Brain microvascular endothelial cell (primary cell): ENCODE data around the gene RSPRY1.

ENCODE experiments used
- DNase-seq: peaks from one replicate; pipeline ENCODE4 v3.0.0-alpha.2; 2020
- H3K27ac ChIP-seq: fragments of 250-450 bp; sonication (Bioruptor Pico); 2 replicates; pipeline ENCODE4 v1.5.1; 2020; ENCODE audit warnings: mild to moderate bottlenecking, moderate library complexity
- H3K27me3 ChIP-seq: fragments of 250-450 bp; sonication (Bioruptor Pico); replicated peaks from 2 replicates; pipeline ENCODE4 v1.5.1; 2020; ENCODE audit warnings: mild to moderate bottlenecking
- H3K36me3 ChIP-seq: fragments of 250-450 bp; sonication (Bioruptor Pico); replicated peaks from 2 replicates; pipeline ENCODE4 v1.5.1; 2020; ENCODE audit warnings: mild to moderate bottlenecking
- H3K4me3 ChIP-seq: 2 replicates; pipeline ENCODE4 v1.5.1; 2011; ENCODE audit warnings: low read depth, mild to moderate bottlenecking, control low read depth, low read length, moderate library complexity
- CTCF ChIP-seq: IDR thresholded peaks from 2 replicates; pipeline ENCODE4 v1.5.1; 2011; ENCODE audit warnings: low read depth, mild to moderate bottlenecking, moderate library complexity, low read length, control low read depth, inconsistent platforms; ENCODE audit errors: missing control alignments
- in situ Hi-C: cut with HindIII; loops from 2 replicates; pipeline ENCODE4 v1.10.0; 2017; ENCODE audit warnings: low sequenced_read_pairs, low pct_ligation_motif_present

RSPRY1 gene

GRCh38 chr16:57152096-57153093, 33.7 kb upstream of the RSPRY1 start:
- Histone ChIP-seq H3K36me3 (peaks cover 22% of the 10 kb centered on the region), H3K4me3 (no peak overlapping the region), H3K27me3 (no peaks in the 10 kb centered on the region), H3K27ac (no peak overlapping the region)
- no peak for TF ChIP-seq CTCF
- no peak for DNase-seq
- in situ Hi-C loops = no loop called here

GRCh38 chr16:57153841-57154240, 32.3 kb upstream of the RSPRY1 start:
- DNase-seq = no peak
- no peak overlapping the region for H3K27ac ChIP-seq
- H3K36me3 ChIP-seq = peaks cover 22% of the 10 kb centered on the region
- TF ChIP-seq CTCF = no peak
- in situ Hi-C loops = no loop called here
- no peaks in the 10 kb centered on the region for H3K27me3 ChIP-seq
- H3K4me3 ChIP-seq = no peak overlapping the region

GRCh38 chr16:57155702-57156350, 30.3 kb upstream of the RSPRY1 start:
- Histone ChIP-seq H3K27ac (no peak overlapping the region), H3K4me3 (no peak overlapping the region), H3K27me3 (no peaks in the 10 kb centered on the region), H3K36me3 (peaks cover 27% of the 10 kb centered on the region)
- in situ Hi-C loops = no loop called here
- no peak for TF ChIP-seq CTCF
- no peak for DNase-seq

- no peak for DNase-seq
- H3K27me3 ChIP-seq = no peaks in the 10 kb centered on the region
- TF ChIP-seq CTCF = no peak
- H3K4me3 ChIP-seq = no peak overlapping the region
- H3K27ac ChIP-seq = no peak overlapping the region
- in situ Hi-C loops = no loop called here
- peaks cover 27% of the 10 kb centered on the region for H3K36me3 ChIP-seq
These were observed 29.8 kb upstream of the RSPRY1 start for GRCh38 chr16:57156351-57156703.

- Histone ChIP-seq H3K4me3 (no peak overlapping the region), H3K27me3 (no peaks in the 10 kb centered on the region), H3K36me3 (peaks cover 25% of the 10 kb centered on the region), H3K27ac (no peak overlapping the region)
- no peak for TF ChIP-seq CTCF
- DNase-seq = no peak
- in situ Hi-C loops = no loop called here
These were observed 28.6 kb upstream of the RSPRY1 start for GRCh38 chr16:57157533-57157932.
